IPS-NIHi11 (cell line): ENCODE results near the gene COL9A3.
A peak's percentile ranks its signal among the peaks of the same experiment; 100 is the strongest.

Experiments
- DNase-seq: peaks from one replicate; pipeline ENCODE4 v3.0.0; 2012; ENCODE audit warnings: mixed read lengths, low spot score

Gene COL9A3

DNA sequence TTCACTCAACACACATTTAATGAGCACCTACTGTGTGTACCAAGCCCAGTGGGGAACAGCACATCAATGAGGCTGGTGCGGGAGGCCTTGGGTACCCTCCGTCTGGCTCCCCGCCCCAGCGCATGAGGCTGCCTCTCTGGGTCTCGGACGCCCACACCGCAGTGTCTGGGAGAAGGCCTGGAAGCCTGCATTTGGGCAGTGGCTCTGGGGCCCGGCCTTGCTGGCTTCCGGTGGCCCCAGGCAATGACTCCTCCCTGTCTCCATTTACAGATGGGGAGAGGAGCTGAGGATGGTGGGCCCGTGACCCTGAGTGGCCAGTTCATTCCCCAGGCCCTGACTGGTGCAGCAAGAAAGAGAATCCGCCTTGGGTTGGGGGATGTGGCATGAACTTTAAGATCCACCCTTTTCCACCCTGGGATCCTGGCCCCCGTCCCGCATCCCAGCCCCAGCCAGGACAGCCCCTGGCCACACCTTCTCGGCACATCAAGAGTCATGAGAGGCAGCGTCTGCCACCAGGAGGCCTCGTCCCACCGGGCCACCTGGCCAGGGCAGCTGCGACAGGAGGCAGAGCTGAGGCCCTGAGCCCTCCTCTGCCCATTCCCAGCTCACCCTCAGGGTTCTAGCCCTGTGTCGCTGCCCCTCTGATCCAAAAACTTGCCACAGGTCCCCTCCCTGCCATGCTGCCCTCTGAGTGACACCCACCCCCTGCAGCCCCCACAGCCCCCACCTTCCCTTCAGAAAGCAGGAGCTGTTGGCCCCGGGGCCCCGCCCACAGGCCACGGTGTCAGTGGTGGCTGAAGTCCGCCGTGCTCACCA is 38.0 kb upstream of the COL9A3 start:
- peak; percentile 61 for DNase-seq

GRCh38 chr20:62779417-62779685 is 37.5 kb upstream of the COL9A3 start:
- no peak for DNase-seq

DNA sequence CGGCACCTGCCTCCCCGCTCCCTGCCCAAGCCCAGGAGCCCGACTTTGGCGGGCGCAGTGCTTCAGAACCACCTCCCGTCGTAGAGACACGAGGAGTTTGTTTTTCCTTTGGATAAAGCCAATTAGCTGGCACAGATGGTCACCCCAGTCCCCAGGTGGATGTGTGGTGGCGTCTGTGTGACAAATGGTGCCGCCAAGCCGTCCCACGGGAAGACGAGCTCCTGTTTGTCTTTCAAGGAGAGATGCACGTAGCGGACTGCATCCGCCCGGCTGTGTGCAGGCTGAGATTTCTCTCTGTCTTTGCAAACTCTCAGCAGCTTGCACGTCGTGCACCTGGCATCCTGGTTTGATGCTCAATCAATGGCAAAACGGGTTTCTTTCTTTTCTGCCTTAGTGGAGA is 36.6 kb upstream of the COL9A3 start:
- no peak for DNase-seq

DNA sequence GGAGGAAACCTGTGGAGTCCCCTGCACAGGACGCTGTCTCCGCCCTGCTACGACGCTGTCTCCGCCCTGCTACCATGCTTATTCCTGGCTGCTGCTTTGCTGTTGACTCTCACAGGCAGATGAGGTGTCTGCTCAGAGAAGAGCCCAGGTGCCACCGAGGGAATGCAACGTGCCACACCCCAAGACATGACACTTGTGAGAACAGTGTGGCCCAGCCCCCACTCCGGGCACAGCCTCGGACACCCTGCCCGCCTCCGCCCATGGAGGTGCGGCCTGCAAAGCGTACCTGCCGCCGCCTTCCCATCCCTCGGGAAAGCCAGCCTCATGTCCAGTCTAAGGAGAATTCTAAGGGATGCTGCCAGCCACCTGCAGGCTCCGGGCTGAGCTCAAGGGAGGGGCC is 36.2 kb upstream of the COL9A3 start:
- DNase-seq: no peak

GRCh38 chr20:62782149-62782892 is 34.5 kb upstream of the COL9A3 start:
- DNase-seq: peak; percentile 25

GRCh38 chr20:62782893-62783278 is 34.0 kb upstream of the COL9A3 start:
- DNase-seq: no peak

DNA sequence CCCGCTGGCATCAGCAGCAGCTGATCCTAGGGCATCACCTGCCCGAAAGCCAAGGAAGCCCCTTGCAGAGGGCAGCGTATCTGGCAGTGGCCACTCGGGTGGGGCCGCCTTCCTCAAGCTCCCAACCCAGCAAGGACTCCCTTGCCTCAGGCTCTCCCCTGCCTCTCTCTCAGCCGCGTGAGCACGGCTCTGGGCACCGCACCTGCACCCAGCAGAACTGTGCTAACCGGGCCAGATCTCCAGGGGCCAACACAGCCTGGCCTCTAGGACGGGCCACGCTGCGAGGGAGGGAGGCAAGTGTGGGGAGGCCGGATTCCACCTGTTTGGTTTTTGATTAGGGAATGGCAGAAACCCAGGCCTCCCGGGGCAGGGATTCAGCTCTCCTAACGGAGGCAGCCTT is 32.4 kb upstream of the COL9A3 start:
- DNase-seq: no peak

DNA sequence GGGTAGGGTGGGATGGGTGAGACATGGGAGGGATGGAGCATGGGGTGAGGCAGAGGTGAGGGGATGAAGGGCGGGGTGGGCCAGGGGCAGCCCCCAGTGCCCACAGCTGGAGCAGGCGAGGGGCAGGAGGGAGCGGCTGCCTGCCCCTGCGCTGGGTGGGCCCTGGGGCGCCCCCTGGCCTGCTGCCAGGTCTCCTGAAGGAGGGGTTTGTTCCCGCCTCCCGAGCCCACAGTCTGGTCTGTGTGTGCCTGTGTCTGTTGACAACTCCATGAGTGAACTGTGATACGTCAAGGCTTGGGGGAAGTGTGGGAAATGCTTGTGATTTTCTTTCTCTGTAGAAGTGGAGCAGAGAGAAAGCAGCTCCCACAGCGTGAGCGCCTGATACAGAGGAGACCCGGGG is 31.5 kb upstream of the COL9A3 start:
- no peak for DNase-seq

DNA sequence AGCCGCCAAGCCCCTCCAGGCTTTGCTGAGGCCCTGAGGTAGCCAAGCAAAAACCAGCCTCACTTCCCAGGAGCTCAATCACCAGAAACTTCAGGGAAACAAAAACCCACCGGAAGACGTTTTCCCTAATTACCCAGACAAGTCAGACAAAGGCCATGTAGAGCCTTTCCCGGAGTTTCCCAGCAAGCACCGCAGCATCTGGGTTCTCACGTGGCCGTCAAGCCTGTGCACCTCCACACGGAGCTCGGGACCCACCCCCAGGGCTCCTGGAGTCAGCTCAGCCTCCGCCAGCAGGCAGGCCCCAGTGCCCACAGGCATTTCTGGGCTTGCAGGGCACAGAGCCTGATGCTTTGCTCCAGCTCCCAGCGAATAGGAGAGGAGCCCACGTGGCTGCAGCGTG is 30.7 kb upstream of the COL9A3 start:
- DNase-seq: no peak

GRCh38 chr20:62787321-62787720 is 29.5 kb upstream of the COL9A3 start:
- DNase-seq: no peak

DNA sequence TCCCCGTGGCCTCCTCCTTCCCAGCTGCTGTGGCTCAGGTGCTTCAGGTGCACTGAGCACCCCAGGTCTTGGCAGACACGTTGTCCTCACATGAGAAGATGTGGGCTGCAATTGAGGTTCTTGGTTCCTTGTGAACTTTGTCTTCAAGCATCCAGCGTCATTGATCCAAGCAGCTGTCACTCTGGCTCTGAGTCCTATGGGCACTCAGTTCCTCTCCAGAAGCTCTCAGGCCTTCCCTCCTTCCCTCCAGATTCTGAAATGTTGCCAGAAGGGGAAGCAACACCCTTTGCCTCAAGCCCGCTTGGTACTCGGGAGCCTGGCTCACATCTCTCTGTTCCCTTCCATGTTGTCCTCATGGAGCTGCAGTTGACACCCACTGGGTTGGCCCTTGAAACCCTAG is 29.0 kb upstream of the COL9A3 start:
- no peak for DNase-seq

DNA sequence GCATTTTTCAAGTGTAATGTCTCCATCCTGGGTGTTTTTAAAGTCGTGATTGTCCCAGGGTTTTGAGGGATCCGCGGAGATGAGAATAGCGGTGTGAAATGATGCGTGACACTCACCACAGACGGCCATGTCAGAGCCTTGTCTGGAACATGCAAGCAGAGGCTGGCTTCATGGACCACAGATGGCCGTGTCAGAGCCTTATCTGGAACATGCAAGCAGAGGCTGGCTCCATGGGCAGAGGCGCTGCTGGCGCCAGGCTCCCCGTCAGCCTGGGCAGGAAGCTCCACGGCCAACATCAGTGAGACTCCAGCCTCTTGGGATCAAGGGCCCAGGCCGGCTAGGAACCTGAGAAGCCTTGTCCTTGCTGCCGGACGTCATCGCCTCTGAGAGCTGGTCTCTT is 28.2 kb upstream of the COL9A3 start:
- no peak for DNase-seq

GRCh38 chr20:62790075-62790474 is 26.8 kb upstream of the COL9A3 start:
- DNase-seq: no peak

- peak; percentile 78 for DNase-seq
Measured at GRCh38 chr20:62791301-62792181, 25.3 kb upstream of the COL9A3 start.

DNA sequence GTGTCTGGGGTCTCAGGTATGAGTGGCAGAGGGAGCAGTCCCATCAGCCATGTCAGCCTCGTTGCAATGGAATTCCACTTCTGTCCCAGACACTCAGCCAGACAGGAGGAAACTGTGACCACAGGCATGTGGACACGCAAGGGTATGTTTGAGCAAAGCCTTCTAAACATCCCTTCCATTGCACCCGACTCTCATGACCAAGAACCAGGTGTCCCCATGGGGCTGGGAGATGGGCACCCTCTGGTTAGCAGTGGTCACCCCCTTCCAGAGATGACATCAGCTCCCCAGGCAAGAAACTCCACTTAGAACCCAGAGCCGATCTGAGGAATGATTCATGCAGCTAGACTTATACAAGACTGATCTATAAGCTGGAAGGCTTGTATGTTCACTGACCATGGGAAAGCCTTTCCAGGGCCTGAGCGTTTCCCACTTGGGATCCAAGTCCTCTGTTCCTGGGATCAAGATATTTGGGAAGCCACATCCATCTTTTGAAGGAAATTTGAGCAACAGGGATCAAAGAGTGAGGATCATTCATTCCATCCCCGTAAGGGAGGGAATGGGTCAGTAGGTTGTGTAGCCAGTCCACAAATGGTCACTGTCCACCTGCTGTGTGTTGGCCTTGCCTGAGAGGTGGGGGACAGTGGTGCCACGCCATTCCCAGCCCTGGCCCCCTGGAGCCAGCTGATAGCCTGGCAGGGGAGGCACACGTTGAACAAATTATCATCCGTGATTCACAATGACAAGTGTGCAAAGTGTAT is 24.5 kb upstream of the COL9A3 start:
- no peak for DNase-seq

DNA sequence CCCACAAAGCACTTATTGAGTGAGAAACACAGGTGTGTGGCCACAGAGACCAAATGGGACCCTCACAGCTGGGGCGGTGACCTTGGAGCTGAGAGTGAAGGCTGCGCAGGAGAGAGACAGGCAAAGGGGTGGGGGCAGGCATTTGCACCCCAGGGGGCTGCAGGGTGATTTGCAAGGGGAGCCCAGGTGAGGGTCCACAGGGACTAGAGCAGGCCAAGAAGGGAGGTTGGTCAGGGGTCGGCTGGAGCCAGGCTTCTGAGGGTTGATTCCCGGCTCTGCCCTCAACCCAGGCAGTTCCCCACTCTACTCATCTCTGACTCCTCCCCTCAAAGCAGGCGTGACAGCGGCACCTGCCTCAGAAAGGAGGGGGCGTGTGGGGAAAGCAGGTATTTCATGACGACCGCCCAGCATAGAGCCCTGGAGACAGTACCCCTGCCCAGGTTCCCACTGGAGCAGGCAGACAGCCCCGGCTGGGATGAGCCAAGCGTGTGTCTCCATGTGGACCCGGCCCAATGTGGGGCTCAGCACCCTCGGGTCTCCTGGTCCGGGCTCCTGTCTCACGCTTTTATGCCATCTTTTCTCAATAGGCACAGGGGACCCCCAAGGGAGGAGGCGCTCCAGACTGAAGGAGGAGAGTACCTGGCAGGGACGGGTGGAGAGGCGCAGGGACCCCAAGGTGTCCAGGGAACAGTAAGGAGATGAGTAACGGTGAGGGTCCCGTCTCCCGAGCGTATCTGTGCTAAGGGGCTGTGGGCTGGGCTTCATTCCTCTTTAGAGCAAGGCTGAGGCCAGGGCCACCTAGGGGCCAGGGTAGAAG is 23.7 kb upstream of the COL9A3 start:
- DNase-seq: no peak

GRCh38 chr20:62793757-62794006 is 23.2 kb upstream of the COL9A3 start:
- no peak for DNase-seq

DNA sequence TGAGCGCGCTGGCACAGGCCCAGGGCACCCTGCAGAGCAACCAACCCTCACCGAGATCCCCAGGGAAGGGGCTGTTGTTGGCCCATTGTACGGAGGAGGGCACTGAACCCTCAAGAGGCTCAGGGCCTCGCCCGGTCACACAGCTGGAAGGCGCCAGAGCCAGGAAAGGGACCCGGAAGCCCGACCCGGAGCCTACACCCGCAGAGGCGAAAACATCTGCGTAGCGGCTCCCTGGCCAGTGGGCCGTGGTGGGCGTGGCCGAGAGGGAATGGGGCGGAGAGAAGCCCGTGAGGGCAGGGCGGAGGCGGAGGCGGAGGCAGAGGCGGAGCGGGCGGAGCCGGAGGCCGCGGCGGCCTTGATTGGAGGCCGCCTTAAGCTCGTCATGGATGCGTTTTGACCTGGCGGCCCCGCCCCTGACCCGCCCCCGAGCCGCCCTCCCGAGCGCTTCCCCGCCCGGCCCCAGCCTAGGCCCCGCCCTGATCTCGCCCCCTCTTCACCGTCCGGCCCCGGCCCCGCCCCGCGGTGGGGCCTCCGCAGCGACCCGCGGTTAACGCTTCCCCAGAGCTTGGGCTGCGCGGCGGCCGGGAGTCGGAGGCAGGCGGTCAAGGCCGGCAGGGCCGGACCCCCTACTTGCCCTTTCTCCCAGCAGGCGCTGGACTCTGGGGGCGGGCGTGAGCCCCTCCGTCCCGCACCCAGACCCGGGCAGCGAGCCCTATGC is 22.7 kb upstream of the COL9A3 start:
- DNase-seq: peak; percentile 93

GRCh38 chr20:62795023-62795761 is 21.7 kb upstream of the COL9A3 start:
- no peak for DNase-seq
